Measurements from ENCODE around the gene DNAH6. TPM values are rescaled to one million over a fixed set of nuclear protein-coding genes. Genes with fewer than 3 reads are reported as not detected.
"Not testable (repeated sequence)": the region's sequence is repeated elsewhere in the genome, so short reads cannot be mapped to it uniquely, and the experiment has no call there.

Gene DNAH6
- total RNA-seq, 2 experiments from 2014 or later: 0.21 to 0.54 TPM

DNA sequence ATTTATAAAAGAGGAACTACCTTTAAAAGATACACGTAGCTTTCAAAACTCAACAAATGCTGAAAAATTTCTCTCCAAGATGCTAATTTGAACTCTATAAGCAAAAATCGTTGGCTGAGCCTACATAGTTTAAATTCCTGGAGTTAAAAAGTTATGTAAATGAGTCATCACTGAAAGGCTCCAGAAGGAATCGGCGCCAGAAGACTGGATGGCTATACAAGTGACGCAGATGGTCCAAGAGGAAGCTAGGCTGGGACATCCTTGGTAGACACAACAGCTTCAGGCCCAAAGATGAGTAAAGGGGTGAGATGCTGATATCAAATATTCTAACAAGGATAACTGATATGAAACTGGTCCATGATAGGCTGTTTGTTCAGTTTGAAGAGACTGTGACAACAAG, 22.8 kb upstream of the DNAH6 start:
- no peak for DNase-seq
- H3K36me3 Mint-ChIP-seq: no peaks in the 10 kb centered on the region
- no peaks in the 10 kb centered on the region for H3K9me3 Mint-ChIP-seq
- no peaks in the 10 kb centered on the region for H3K27me3 Mint-ChIP-seq
- H3K4me3 Mint-ChIP-seq: no peak overlapping the region
- H3K4me1 Mint-ChIP-seq: peaks cover 10% of the 10 kb centered on the region
- no peak overlapping the region for H3K27ac Mint-ChIP-seq

DNA sequence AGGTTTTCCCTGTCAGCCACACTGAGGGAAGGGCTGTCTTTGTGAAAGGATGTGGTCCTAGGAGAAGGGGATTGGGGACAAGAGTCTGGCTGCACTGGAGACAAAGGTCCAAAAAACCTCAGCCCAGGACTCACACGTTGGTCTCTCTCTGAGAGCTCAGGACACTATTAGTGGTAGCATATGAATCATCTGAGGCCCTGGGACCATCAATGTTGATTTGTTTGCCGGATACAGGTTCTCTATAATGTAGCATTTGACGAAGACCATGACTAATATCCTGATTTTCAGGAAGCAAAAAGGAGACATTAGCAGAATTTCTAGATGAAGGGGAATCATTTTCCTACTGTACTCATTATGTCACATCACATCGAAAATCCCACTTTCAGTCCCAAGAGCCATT, 22.2 kb upstream of the DNAH6 start:
- H3K4me3 Mint-ChIP-seq: no peak overlapping the region
- no peaks in the 10 kb centered on the region for H3K27me3 Mint-ChIP-seq
- DNase-seq: no peak
- H3K4me1 Mint-ChIP-seq: peaks cover 10% of the 10 kb centered on the region
- H3K9me3 Mint-ChIP-seq: no peaks in the 10 kb centered on the region
- no peak overlapping the region for H3K27ac Mint-ChIP-seq
- H3K36me3 Mint-ChIP-seq: no peaks in the 10 kb centered on the region

DNA sequence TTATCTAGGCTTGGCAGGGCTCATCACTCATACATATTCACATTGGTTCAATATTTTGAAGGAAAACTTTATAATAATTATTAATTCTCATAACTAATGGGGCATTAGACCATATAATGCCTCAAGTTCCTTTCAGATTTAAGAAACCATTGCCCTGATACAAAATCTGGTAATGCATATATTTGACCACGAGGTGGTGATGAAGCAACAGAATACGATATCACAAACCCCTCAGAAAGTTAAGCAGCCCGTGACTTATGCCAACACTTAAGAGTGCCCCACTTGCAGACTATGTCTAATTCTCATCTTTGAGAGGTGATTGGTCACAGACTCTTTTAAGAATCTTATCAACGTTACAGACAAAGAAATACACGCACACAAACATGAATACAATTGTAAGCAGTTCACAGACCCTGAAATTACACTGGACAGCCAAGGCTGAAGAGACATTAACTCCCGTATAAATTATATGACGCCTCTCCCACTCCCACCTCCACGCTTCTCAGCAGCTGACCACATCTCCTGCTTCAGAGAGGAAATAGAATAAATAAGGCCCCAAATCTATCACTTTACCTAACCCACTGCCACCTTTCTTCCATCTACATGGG, 20.7 kb upstream of the DNAH6 start:
- DNase-seq: peak; percentile 14
- H3K27ac Mint-ChIP-seq: no peak overlapping the region
- no peaks in the 10 kb centered on the region for H3K36me3 Mint-ChIP-seq
- no peak overlapping the region for H3K4me3 Mint-ChIP-seq
- peaks cover 10% of the 10 kb centered on the region for H3K4me1 Mint-ChIP-seq
- no peaks in the 10 kb centered on the region for H3K9me3 Mint-ChIP-seq
- H3K27me3 Mint-ChIP-seq: no peaks in the 10 kb centered on the region

DNA sequence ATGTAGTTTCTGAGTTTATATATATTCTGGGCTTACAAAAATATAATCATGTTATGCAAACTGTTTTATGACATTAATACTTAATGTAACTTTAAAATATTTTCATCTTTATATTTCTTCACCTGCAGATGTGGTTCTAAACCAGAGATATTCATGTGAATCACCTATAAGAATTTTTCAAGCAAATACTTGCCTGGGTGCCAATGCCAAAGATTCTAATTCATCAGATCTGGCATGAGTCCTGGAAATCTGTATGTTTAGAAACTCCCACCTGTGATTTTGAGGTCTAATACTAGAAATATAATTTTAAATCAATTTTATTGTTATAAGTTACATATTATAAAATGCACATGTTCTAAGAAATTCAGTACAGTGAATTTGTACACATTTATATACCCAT, 19.9 kb upstream of the DNAH6 start:
- no peak for DNase-seq
- Mint-ChIP-seq H3K4me1 (peaks cover 10% of the 10 kb centered on the region), H3K9me3 (no peaks in the 10 kb centered on the region), H3K36me3 (no peaks in the 10 kb centered on the region), H3K4me3 (no peak overlapping the region), H3K27me3 (no peaks in the 10 kb centered on the region), H3K27ac (no peak overlapping the region)

DNA sequence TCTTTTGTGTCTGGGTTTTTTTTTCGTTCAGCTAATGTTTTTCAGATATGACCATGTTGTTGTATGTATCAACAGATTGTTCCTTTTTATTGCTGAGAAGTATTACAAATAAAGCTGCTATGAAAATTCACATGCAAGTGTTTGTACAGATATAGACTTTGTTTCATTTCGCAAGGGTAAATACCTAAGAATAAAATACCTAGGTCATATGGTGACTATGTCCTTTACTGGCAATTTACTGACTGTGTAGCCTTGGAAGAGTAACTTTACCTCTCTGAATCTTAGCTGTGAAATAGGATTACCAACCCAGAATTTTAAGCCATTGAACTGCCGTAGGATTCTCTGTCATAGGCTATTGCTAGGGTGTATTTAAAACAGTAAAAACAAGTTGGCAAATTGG, 19.0 kb upstream of the DNAH6 start:
- Mint-ChIP-seq H3K27ac (no peak overlapping the region), H3K9me3 (peaks cover 5% of the 10 kb centered on the region), H3K36me3 (peaks cover 1% of the 10 kb centered on the region), H3K4me1 (peaks cover 10% of the 10 kb centered on the region), H3K4me3 (no peak overlapping the region), H3K27me3 (no peaks in the 10 kb centered on the region)
- DNase-seq: no peak

DNA sequence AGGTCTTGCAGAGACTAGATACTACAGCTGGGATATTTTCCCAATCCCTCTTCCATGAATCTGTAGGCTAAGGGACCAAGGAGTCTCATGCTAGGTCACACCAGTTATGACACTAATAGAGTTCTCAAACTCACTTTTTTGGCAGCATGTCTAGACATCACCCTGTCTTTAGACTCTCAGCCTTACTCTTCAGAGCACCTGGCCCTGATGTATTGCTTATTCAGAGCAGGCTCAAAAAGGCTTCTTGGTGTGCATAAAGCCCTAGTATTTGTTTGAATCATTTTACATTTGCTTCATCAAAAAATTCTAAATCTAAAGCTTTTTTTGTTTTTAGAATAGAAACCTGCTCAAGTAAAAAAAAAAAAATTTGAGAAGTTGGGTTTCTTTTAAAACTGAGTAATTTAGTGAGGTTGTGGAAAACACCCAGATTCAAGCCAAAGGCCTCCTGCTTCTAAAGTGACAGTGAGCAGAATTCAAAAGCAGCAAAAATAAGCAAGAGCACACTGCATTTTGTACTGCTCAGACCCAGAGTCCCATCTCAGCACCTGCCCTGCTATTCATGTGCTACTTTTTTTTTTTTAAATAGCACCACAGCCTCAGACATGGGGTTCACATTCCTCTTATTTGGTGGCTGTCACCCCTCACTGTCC, 18.0 kb upstream of the DNAH6 start:
- H3K36me3 Mint-ChIP-seq: peaks cover 1% of the 10 kb centered on the region
- no peak overlapping the region for H3K4me3 Mint-ChIP-seq
- no peak for DNase-seq
- H3K27me3 Mint-ChIP-seq: no peaks in the 10 kb centered on the region
- H3K27ac Mint-ChIP-seq: no peak overlapping the region
- H3K4me1 Mint-ChIP-seq: peaks cover 10% of the 10 kb centered on the region
- H3K9me3 Mint-ChIP-seq: peaks cover 8% of the 10 kb centered on the region

DNA sequence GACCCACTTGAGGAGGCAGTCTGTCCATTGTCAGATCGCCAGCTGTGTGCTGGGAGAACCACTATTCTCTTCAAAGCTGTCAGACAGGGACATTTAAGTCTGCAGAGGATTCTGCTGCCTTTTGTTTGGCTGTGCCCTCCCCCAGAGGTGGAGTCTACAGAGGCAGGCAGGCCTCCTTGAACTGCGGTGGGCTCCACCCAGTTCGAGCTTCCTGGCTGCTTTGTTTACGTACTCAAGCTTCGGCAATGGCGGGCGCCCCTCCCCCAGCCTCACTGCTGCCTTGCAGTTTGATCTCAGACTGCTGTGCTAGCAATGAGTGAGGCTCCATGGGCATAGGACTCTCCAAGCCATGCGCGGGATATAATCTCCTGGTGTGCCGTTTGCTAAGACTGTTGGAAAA, 5.3 kb upstream of the DNAH6 start:
- H3K4me3 Mint-ChIP-seq, H3K36me3 Mint-ChIP-seq, H3K27me3 Mint-ChIP-seq, DNase-seq, H3K27ac Mint-ChIP-seq, H3K9me3 Mint-ChIP-seq, H3K4me1 Mint-ChIP-seq: not testable (repeated sequence)

DNA sequence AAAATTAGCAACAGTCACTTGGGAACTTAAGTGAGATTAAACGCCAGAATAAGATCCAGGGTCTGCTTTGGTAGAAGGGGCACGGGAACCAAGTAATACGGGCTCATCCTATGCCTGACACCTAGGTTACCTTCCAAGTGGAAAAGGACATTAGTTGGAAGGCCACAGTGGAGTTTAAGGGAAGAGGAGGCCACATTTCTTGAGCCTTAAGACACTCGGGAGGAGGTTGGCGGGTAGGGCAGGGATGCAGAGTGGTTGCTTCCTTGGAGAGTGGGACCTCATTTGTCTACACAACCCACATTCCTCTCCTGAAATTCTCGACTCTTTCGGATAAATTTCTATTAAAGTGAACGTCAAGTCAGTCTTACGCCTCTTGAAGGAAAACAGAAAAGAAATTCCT, 510 bp upstream of the DNAH6 start:
- Mint-ChIP-seq H3K27me3 (no peaks in the 10 kb centered on the region), H3K4me3 (peak overlapping the region; percentile 88), H3K27ac (peak overlapping the region; percentile 58), H3K9me3 (peaks cover 7% of the 10 kb centered on the region), H3K36me3 (peaks cover 3% of the 10 kb centered on the region), H3K4me1 (peaks cover 25% of the 10 kb centered on the region)
- DNase-seq: no peak

DNA sequence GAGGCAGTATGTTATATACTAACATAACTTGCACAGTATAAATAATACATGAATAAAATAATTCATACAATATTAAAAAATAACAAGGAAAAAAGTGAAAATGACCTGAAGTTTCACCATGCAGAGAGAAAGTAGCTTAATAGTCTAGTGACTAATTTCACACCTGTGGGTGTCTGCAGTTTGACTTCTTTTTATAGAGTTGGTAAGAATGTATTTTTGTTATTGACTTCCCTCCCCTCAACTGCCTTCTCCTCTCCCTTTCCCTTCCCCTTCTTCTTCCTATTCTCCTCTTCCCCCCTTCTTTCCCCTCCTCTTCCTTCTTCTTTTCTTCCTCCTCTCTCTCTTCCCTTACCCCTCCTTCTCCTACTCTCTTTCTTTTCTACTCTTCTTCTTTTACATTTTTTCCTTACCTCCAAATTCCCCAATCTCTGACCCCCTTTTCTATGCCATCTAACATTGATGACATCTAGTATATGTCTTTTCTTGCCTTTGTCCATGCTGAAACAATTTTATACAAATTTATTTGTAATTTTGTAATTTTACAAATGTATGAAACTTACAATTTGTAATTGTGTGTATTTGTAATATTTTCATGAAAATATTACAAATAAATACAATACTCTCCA, 3.1 kb downstream of the DNAH6 start:
- Mint-ChIP-seq H3K27me3 (no peaks in the 10 kb centered on the region), H3K4me3 (no peak overlapping the region), H3K27ac (peak overlapping the region; percentile 37), H3K4me1 (peaks cover 25% of the 10 kb centered on the region), H3K9me3 (peaks cover 16% of the 10 kb centered on the region), H3K36me3 (peaks cover 3% of the 10 kb centered on the region)
- DNase-seq: no peak

DNA sequence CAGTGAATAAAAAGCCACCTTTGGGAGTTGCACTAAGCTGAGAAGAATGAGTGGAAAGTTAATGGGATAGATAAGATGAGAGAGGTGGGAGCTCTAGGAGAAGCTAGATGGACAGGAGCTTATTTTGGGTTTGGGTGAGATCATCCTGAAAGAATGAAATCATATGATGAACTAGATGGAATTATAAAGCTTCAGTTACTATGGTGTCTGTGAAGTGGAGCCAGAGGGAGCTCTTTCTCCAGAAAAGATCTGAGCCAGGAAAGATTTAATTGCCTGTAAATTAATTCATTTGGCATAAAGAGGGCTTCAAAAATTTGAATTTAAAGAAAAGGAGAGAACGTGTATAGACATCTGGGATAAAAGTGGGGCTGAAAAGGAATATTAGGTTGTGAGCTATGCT, 10.3 kb downstream of the DNAH6 start:
- no peaks in the 10 kb centered on the region for H3K36me3 Mint-ChIP-seq
- peak overlapping the region; percentile 72 for H3K27ac Mint-ChIP-seq
- H3K27me3 Mint-ChIP-seq: no peaks in the 10 kb centered on the region
- H3K4me3 Mint-ChIP-seq: peak overlapping the region; percentile 26
- H3K4me1 Mint-ChIP-seq: peaks cover 20% of the 10 kb centered on the region
- H3K9me3 Mint-ChIP-seq: peaks cover 11% of the 10 kb centered on the region
- DNase-seq: no peak

DNA sequence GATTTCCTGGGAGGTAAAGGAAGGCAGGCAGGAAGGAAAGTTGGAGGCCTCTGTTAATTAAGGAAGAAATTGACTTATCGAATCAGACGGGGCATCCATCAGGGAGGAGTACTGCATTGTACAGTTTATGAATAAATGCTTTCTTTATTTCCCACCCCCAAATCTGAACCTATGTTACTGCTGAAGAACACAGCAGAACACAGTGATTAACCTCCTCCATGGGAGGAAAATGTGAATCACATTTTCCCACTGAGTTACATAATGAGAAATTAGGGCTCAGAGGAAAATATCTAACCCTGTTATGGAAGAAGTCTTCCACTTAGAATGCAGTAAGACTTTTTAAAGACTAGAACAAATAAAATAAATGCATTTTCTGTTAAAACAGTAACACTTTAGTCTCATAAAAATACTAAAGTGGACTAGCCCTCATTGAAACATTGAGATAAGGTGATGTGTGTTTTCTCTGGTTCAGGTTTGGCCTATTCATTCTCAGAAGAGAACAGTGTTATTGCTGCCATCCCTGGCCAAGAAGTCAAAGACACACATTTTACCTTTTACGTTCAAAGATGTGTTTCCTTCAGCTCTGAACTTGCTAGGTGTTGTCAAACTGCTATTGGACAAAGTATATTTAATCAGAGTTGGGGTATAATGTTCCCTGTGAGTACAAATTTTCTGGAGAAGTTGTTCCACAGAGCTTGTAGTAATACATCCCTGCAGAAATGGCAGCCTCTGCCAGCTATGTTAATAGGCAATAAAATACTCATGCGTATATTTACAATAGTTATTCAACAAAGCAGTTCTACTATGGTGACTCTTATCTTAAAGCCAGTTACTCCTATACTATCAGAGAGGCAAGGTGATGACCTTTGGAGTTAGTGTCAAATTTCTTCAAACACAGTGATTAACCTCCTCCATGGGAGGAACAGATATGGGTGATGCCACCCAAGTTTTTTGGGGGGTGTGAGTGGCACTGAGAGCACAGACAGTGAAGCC, 11.1 kb downstream of the DNAH6 start:
- H3K27ac Mint-ChIP-seq: peak overlapping the region; percentile 72
- peaks cover 5% of the 10 kb centered on the region for H3K9me3 Mint-ChIP-seq
- H3K4me3 Mint-ChIP-seq: no peak overlapping the region
- H3K27me3 Mint-ChIP-seq: no peaks in the 10 kb centered on the region
- peaks cover 20% of the 10 kb centered on the region for H3K4me1 Mint-ChIP-seq
- H3K36me3 Mint-ChIP-seq: no peaks in the 10 kb centered on the region
- DNase-seq: no peak

DNA sequence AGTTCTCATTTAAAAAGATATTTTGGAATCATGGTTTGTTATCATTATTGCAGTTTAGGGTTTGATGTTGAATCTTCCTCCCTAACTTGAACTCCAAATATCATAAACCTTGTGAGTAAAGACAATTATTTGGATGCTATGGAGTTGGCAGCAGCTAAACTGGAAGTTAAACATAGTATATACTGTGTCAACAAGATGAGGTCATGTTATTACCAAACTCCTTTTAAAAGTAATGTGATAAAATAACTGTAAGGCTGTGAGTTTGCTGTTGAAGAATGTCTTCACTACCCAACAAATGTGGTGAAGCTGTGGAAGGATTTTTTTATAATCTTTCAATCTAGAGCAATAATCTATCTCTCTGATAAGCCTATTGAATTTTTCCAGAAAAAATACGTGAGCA, 16.0 kb downstream of the DNAH6 start:
- DNase-seq: no peak
- Mint-ChIP-seq H3K9me3 (no peaks in the 10 kb centered on the region), H3K4me1 (peaks cover 15% of the 10 kb centered on the region), H3K27ac (no peak overlapping the region), H3K36me3 (no peaks in the 10 kb centered on the region), H3K27me3 (no peaks in the 10 kb centered on the region), H3K4me3 (no peak overlapping the region)

DNA sequence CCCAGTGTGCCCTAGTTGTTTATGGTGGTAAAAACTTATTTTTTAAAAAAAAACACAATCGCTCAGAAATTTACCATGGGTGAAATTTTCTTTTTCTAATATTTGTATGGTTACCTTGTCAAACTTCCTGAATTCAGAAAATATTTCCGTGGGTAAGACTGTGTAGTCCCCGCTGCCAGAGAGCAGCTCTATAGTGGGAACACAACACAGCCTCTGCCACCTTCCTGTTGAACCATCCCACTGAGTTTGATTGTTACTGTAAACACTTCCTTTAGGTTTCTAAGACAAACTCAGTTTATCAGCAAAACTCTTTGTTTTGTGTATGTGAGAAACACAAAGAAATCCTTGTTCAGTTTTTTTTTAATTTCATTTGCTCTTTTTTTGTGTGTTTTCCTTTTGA, 17.9 kb downstream of the DNAH6 start:
- Mint-ChIP-seq H3K9me3 (no peaks in the 10 kb centered on the region), H3K27ac (no peak overlapping the region), H3K4me1 (peaks cover 8% of the 10 kb centered on the region), H3K27me3 (no peaks in the 10 kb centered on the region), H3K4me3 (no peak overlapping the region), H3K36me3 (no peaks in the 10 kb centered on the region)
- DNase-seq: no peak

DNA sequence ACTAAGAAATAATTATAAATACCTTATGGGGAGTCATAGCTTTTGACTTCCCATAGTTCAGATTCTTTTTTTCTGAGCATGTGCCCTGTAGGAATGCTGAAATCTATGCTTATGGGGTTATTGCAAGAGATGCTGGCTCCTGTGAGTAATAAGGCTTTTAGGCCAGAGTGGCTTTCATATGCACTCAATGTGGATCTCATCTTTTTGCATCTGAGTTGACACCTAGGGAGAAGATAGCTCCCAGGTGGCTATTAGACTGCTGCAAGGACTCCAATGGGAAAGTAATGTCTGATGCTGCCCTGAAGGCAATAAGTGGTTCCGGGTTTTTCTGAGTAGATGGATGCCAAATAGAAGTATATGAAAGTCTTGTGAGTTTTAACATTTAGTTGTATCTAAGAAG, 21.0 kb downstream of the DNAH6 start:
- peaks cover 17% of the 10 kb centered on the region for H3K4me1 Mint-ChIP-seq
- no peak for DNase-seq
- H3K4me3 Mint-ChIP-seq: no peak overlapping the region
- no peaks in the 10 kb centered on the region for H3K27me3 Mint-ChIP-seq
- no peaks in the 10 kb centered on the region for H3K9me3 Mint-ChIP-seq
- no peak overlapping the region for H3K27ac Mint-ChIP-seq
- no peaks in the 10 kb centered on the region for H3K36me3 Mint-ChIP-seq

DNA sequence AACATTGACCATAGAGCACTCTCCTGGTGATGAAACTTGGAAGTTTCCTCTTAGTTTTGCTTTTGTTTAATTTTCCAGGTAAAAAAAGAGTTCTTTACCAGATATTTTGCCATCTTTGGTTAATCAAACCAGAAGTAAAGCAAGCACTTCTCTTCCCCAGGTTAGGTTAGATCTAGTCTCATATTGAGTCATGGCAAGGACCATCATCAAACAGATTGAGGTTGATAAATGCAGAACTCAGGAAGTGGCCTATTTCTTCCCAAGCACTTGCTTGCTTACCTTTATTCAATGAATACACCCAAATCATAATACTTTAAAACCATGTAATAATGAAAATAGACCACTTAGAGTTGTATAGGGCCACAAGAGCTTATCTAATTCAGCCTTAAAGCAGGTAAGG, 23.4 kb downstream of the DNAH6 start:
- no peaks in the 10 kb centered on the region for H3K9me3 Mint-ChIP-seq
- H3K27ac Mint-ChIP-seq: no peak overlapping the region
- H3K4me3 Mint-ChIP-seq: no peak overlapping the region
- no peaks in the 10 kb centered on the region for H3K36me3 Mint-ChIP-seq
- H3K27me3 Mint-ChIP-seq: no peaks in the 10 kb centered on the region
- no peak for DNase-seq
- H3K4me1 Mint-ChIP-seq: peaks cover 11% of the 10 kb centered on the region

Data from activated naive CD8-positive, alpha-beta T cell treated with anti-CD3 and anti-CD28 coated beads for 36 hours (primary cell).